SJCRH30 (cell line): ENCODE measurements around the gene THEMIS2. TPM values are rescaled to one million over a fixed set of nuclear protein-coding genes. Genes with fewer than 3 reads are reported as not detected.
A peak's percentile ranks its signal among the peaks of the same experiment; 100 is the strongest.

Experiments
- DNase-seq, 2 experiments: peaks; one replicate each; pipeline ENCODE4 v3.0.0-alpha.2; 2015 to 2020
- H3K27ac ChIP-seq: fragments of 250-450 bp; sonication (Bioruptor Pico); 2 replicates; pipeline ENCODE4 v1.5.1; 2020; ENCODE audit warnings: mild to moderate bottlenecking, moderate library complexity
- H3K27me3 ChIP-seq: fragments of 250-450 bp; sonication (Bioruptor Pico); 2 replicates; pipeline ENCODE4 v1.5.1; 2020; ENCODE audit warnings: mild to moderate bottlenecking, moderate library complexity
- H3K36me3 ChIP-seq: fragments of 250-450 bp; sonication (Bioruptor Pico); 2 replicates; pipeline ENCODE4 v1.5.1; 2020; ENCODE audit warnings: mild to moderate bottlenecking, moderate library complexity
- H3K4me1 ChIP-seq: fragments of 250-450 bp; sonication (Bioruptor Pico); 2 replicates; pipeline ENCODE4 v1.5.1; 2020; ENCODE audit warnings: mild to moderate bottlenecking, moderate library complexity
- H3K4me3 ChIP-seq: fragments of 250-450 bp; sonication (Bioruptor Pico); 2 replicates; pipeline ENCODE4 v1.5.1; 2020; ENCODE audit warnings: mild to moderate bottlenecking, moderate library complexity
- H3K9me3 ChIP-seq: fragments of 250-450 bp; sonication (Bioruptor Pico); replicated peaks from 2 replicates; pipeline ENCODE4 v1.5.1; 2020; ENCODE audit warnings: mild to moderate bottlenecking, moderate library complexity
- total RNA-seq: library from RNA; depleted of rRNA; stranded (reverse); fragments of >200 nt; shearing (Covaris generic); gene quantifications from 2 replicates; pipeline ENCODE4 v1.2.3, GENCODE V29; 2014

Gene THEMIS2
- total RNA-seq, 1 experiment from 2014 or later: 13.4 TPM

DNA sequence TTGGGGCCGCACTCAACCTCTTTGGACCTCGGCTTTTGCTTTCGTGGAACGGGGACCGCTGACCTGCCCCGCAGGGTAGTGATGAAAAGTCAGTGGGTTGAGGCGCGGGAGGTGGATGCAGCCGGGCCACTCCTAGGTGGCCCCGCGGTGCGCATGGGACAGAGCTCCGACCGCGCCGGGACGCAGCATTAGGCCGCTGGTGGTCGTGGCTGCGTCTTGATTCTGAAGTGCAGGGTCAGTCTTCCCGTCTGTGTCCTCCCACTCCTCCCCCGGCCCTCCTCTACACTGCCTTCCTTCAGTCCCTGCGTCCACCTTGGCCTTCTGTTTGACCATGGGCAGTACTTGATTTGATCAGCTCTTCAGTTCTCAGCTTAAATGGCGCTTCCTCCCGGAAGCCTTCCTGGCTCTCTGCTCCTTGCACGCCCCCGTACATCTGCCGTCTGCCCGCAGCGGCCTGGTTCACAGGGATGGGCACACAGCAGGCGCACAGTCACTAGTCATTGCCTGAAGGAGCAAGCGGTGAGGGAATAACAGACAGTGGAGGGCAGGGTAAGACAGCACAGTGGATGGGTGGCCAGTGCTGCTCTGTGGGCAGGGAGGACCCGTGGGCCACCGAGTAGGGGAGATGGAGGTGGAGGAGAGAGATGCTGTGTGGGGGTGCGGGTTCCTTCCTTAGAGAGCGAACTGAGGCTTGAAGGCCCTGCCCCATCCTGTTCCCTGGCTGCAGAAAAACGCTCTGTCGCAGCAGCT lies 633 bp downstream of the THEMIS2 start:
- Histone ChIP-seq H3K4me1 (peaks cover 20% of the 10 kb centered on the region), H3K4me3 (peak overlapping the region; percentile 50), H3K27ac (no peak overlapping the region), H3K36me3 (no peaks in the 10 kb centered on the region), H3K9me3 (no peaks in the 10 kb centered on the region), H3K27me3 (no peaks in the 10 kb centered on the region)
- no peak for DNase-seq

DNA sequence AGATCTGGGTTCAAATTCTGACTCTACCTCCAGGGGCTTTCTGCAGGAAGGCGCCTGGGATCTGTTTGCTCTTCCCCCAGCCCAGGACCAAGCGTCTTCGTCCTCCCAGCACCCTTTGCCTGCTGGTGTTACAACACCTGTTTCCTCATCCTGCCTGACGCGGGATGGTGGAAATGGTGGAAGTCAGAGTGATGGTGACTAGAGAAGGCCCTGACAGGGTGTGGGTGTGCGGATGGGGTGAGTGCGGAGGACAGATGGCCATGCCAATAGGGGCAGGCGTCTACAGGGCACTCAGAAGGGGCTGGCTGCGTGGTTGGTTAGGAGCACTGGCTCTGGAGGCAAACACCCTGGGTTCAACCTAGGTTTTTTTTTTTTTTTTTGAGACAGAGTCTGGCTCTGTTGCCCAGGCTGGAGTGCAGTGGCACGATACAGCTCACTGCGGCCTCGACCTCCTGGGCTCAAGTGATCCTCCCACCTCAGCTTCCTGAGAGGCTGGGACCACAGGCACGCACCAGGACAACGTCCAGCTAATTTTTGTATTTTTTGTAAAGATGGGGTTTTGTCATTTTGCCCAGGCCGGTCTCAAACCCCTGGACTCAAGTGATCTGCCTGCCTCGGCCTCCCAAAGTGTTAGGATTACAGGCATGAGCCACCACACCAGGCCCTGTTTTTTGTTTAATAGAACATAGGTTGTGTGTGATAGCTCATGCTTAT lies 1.5 kb downstream of the THEMIS2 start:
- H3K36me3 ChIP-seq: no peaks in the 10 kb centered on the region
- peaks cover 20% of the 10 kb centered on the region for H3K4me1 ChIP-seq
- peak overlapping the region; percentile 85; the same call in 1 of the 2 replicates for H3K27ac ChIP-seq

DNA sequence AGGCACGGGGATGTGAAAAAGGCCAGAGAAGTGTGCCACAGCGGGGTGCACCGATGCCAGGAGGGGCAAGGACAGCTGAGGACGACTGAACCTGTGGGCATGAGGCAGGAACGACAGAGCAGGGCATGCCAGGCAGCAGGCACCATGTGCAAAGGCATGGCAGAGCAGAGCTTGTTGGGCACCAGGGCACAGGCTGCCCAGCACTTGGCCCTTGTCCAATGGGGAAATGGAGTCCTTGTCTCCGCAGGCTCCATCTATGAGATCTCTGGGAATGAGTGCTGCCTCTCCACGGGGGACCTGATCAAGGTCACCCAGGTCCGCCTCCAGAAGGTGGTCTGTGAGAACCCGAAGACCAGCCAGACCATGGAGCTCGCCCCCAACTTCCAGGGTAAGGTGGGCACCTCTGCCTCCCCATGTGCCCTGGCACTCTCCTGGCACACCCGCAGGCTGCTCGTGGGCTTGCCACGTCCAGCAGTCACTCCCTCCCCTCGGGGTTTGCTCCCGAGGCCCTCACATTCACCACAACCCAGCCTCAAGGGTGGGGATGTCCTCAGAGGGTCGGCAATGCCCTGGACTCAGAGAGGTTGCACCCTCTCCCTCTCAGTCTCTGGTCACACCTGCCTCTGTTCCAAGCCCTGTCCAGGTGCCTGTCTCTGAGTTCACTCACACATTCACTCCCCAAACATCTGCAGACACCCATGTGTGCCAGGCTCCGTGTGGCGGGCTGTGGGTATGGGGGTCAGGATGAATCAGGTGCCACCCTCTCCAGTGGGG lies 4.2 kb downstream of the THEMIS2 start:
- no peak for DNase-seq
- peaks cover 26% of the 10 kb centered on the region for H3K4me1 ChIP-seq
- H3K9me3 ChIP-seq: no peaks in the 10 kb centered on the region
- no peak overlapping the region for H3K4me3 ChIP-seq
- no peaks in the 10 kb centered on the region for H3K36me3 ChIP-seq
- H3K27me3 ChIP-seq: no peaks in the 10 kb centered on the region
- peak overlapping the region; percentile 85 for H3K27ac ChIP-seq

More for the DNA sequence above, 1.5 kb downstream of the THEMIS2 start:
- Histone ChIP-seq H3K9me3 (no peaks in the 10 kb centered on the region), H3K4me3 (no peak overlapping the region), H3K27me3 (no peaks in the 10 kb centered on the region)
- DNase-seq: peak in 1 of 2 experiments; percentile 51

DNA sequence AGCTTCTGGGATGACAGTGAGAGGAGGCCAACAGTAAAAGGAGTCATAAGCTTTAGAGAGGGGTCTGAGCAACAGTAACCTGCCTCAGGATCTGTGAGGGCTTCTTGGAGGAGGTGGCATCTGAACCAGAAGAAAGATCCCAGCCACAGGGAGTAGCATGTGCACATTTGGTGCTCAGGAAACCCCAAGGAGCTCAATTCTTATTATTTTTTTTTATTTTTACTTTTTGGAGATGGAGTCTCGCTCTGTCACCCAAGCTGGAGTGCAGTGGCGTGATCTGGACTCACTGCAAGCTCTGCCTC lies 4.7 kb downstream of the THEMIS2 start:
- no peak overlapping the region for H3K27ac ChIP-seq
- H3K9me3 ChIP-seq: no peaks in the 10 kb centered on the region
- DNase-seq: no peak
- no peak overlapping the region for H3K4me3 ChIP-seq
- no peaks in the 10 kb centered on the region for H3K36me3 ChIP-seq
- H3K4me1 ChIP-seq: peaks cover 26% of the 10 kb centered on the region
- H3K27me3 ChIP-seq: no peaks in the 10 kb centered on the region

DNA sequence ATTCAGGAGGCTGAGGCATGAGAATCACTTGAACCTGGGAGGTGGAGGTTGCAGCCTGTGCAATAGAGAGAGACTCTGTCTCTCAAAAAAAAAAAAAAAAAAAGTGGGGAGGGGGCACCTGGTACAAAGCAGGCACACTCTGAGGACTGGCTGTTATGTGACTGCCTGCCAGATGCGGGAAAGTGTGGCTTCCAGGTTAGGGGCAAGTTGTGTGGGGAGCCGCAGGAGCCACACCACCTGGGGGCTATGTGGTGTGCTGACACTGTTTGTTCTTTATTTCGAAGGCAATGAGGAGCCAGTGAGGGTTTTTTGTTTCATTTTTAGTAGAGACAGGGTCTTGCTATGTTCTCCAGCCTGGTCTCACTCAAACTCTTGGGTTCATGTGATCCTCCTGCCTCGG lies 5.7 kb downstream of the THEMIS2 start:
- H3K27me3 ChIP-seq: no peaks in the 10 kb centered on the region

GRCh38 chr1:27878787-27879335 lies 6.5 kb downstream of the THEMIS2 start:
- Histone ChIP-seq H3K9me3 (no peaks in the 10 kb centered on the region), H3K36me3 (no peaks in the 10 kb centered on the region), H3K4me3 (peak overlapping the region; percentile 35), H3K27ac (peak overlapping the region; percentile 88), H3K4me1 (peaks cover 26% of the 10 kb centered on the region), H3K27me3 (no peaks in the 10 kb centered on the region)
- DNase-seq: peak; percentile 92 to 97

More for the DNA sequence above, 5.7 kb downstream of the THEMIS2 start:
- Histone ChIP-seq H3K4me3 (no peak overlapping the region), H3K36me3 (no peaks in the 10 kb centered on the region), H3K27ac (peak overlapping the region; percentile 88; the same call in 1 of the 2 replicates), H3K9me3 (no peaks in the 10 kb centered on the region), H3K4me1 (peaks cover 26% of the 10 kb centered on the region)
- no peak for DNase-seq

DNA sequence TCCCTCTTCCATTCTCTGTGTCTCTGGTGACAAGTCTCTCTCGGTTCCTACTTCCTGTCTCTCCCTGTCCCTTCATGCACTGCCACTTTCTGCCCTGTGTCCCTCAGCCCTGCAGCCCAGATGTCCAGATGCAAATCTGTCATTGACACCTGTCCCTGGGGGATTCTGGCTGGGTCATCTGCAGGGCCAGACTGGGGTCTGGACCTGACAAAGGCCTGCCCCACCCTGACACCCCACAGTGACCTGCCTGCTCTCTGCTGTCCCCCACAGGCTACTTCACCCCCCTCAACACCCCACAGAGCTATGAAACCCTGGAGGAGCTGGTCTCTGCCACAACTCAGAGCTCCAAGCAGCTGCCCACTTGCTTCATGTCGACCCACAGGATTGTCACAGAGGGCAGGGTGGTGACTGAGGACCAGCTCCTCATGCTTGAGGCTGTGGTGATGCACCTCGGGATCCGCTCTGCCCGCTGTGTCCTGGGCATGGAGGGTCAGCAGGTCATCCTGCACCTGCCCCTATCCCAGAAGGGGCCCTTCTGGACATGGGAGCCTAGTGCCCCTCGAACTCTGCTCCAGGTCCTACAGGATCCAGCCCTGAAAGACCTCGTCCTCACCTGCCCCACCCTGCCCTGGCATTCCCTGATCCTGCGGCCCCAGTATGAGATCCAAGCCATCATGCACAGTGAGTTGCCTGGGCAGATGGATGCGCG lies 7.2 kb downstream of the THEMIS2 start:
- peaks cover 32% of the 10 kb centered on the region for H3K4me1 ChIP-seq
- H3K36me3 ChIP-seq: no peaks in the 10 kb centered on the region
- no peaks in the 10 kb centered on the region for H3K27me3 ChIP-seq
- no peaks in the 10 kb centered on the region for H3K9me3 ChIP-seq
- peak; percentile 75 to 79 for DNase-seq
- peak overlapping the region; percentile 35 for H3K4me3 ChIP-seq
- H3K27ac ChIP-seq: peak overlapping the region; percentile 88

GRCh38 chr1:27882543-27882903 lies 10.2 kb downstream of the THEMIS2 start:
- Histone ChIP-seq H3K4me1 (peaks cover 44% of the 10 kb centered on the region), H3K27ac (no peak overlapping the region), H3K9me3 (no peaks in the 10 kb centered on the region), H3K36me3 (no peaks in the 10 kb centered on the region), H3K4me3 (no peak overlapping the region), H3K27me3 (no peaks in the 10 kb centered on the region)
- DNase-seq: no peak

DNA sequence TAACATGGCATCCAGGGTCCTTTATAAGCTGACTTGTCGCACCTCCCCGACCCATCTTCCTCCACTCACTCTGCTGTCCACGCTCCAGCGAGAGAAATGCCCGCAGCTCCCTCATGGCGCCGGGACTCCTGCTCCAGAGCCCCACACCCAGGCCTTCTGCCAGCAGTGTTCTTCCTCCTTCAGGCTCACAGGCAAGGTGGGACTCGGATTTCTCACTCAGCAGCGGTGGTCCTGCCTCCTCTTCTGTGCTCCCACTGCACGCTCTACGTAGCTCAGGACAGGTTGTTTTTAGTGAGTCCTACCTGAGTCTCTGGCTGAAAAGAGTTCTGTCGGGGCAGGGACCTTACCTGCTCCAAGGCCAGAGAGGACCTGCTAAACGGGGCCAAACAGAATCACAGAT lies 11.2 kb downstream of the THEMIS2 start:
- no peak overlapping the region for H3K4me3 ChIP-seq
- no peak overlapping the region for H3K27ac ChIP-seq
- no peaks in the 10 kb centered on the region for H3K36me3 ChIP-seq
- peaks cover 42% of the 10 kb centered on the region for H3K4me1 ChIP-seq
- no peaks in the 10 kb centered on the region for H3K9me3 ChIP-seq
- no peaks in the 10 kb centered on the region for H3K27me3 ChIP-seq
- no peak for DNase-seq

- peak in 1 of 2 experiments; percentile 44 for DNase-seq
- no peak overlapping the region for H3K27ac ChIP-seq
- no peaks in the 10 kb centered on the region for H3K9me3 ChIP-seq
- H3K36me3 ChIP-seq: peaks cover 2% of the 10 kb centered on the region
- H3K27me3 ChIP-seq: no peaks in the 10 kb centered on the region
- no peak overlapping the region for H3K4me3 ChIP-seq
- H3K4me1 ChIP-seq: peaks cover 39% of the 10 kb centered on the region
Measured at GRCh38 chr1:27884006-27884954, 11.9 kb downstream of the THEMIS2 start.

- Histone ChIP-seq H3K4me3 (no peak overlapping the region), H3K27me3 (no peaks in the 10 kb centered on the region), H3K4me1 (peaks cover 30% of the 10 kb centered on the region), H3K36me3 (peaks cover 4% of the 10 kb centered on the region), H3K9me3 (no peaks in the 10 kb centered on the region), H3K27ac (no peak overlapping the region)
- DNase-seq: no peak
Measured at GRCh38 chr1:27885114-27885528, 12.8 kb downstream of the THEMIS2 start.

DNA sequence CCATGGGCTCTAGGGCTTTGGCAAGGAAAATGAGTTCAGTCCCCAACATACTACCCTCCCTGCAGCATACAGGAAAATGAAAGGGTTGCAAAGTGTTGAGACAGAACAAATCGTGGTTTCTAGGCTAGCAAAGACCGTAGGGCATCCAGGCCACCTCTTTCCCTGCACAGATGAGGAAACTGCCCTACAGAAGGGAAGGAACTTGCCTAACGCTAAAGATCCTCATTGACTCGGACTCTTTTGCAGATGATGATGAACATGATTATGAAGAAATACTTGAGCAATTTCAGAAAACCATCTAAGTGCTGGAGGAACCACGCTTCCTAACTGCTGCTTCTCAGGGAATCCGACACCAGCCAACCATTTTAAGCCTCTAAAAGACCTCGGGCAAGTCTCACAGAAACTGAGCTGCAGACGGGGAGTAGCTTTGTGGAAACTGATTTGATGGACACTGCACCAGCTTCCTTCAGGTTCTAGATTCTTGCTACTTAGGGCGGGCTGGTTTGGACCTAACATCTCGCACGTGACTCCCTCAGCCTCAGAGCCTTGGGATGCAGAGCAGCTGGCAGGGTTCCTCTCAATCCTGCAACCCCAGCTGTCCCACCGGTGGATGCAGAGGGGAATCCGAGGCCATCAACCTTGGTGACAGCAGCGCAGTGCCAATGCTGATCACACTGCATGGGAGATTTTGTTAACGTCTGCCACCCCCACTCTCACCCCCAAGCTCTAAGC lies 13.4 kb downstream of the THEMIS2 start:
- no peaks in the 10 kb centered on the region for H3K27me3 ChIP-seq
- no peak overlapping the region for H3K4me3 ChIP-seq
- H3K9me3 ChIP-seq: no peaks in the 10 kb centered on the region
- DNase-seq: peak in 1 of 2 experiments; percentile 51
- no peak overlapping the region for H3K27ac ChIP-seq
- H3K36me3 ChIP-seq: peaks cover 7% of the 10 kb centered on the region
- peaks cover 28% of the 10 kb centered on the region for H3K4me1 ChIP-seq

GRCh38 chr1:27886353-27886679 lies 14.0 kb downstream of the THEMIS2 start:
- DNase-seq: peak in 1 of 2 experiments; percentile 43
- Histone ChIP-seq H3K4me3 (no peak overlapping the region), H3K9me3 (no peaks in the 10 kb centered on the region), H3K27ac (no peak overlapping the region), H3K4me1 (peaks cover 28% of the 10 kb centered on the region), H3K36me3 (peaks cover 9% of the 10 kb centered on the region), H3K27me3 (no peaks in the 10 kb centered on the region)
